IMR-90 (cell line): ENCODE data around the gene NKPD1. TPM values are rescaled to one million over a fixed set of nuclear protein-coding genes. Genes with fewer than 3 reads are reported as not detected.

Source experiments
- polyA plus RNA-seq, 3 experiments: library from polyadenylated mRNA; depleted of rRNA; stranded (reverse); fragments of >200 nt; gene quantifications; 2 replicates each; pipeline ENCODE4 v1.2.3, GENCODE V29; 2012; ENCODE audit warnings: low replicate concordance in 1 of 3
- total RNA-seq: library from RNA; depleted of rRNA; stranded (reverse); fragments of >200 nt; gene quantifications from 2 replicates; pipeline ENCODE4 v1.2.3, GENCODE V29; 2012; rRNA removed

The NKPD1 gene
- total and polyA plus RNA-seq, 2 of the 4 experiments (the other 2 are of a cell fraction), result under 0.01 to 0.09 TPM

Other genes with a start within 250 kb of the NKPD1 start
- not detected in 2 replicates for gene APOC1, start 246.4 kb downstream of the NKPD1 start, total RNA-seq
- 1.1 and 1.4 TPM in 2 replicates for gene APOC1, start 246.4 kb downstream of the NKPD1 start, polyA plus RNA-seq (2012; rRNA removed)
- not detected in 2 replicates for gene APOC4, start 218.7 kb downstream of the NKPD1 start, total RNA-seq
- not detected in 2 replicates for gene APOC4, start 218.7 kb downstream of the NKPD1 start, polyA plus RNA-seq (2012; rRNA removed)
- not detected in 2 replicates for gene APOC2, start 214.9 kb downstream of the NKPD1 start, total RNA-seq
- gene APOC2, start 214.9 kb downstream of the NKPD1 start, polyA plus RNA-seq (2012; rRNA removed), result not detected in 2 replicates
- gene CLPTM1, start 205.6 kb downstream of the NKPD1 start, total RNA-seq, result 23.8 and 27.8 TPM in 2 replicates
- gene CLPTM1, start 205.6 kb downstream of the NKPD1 start, polyA plus RNA-seq (2012; rRNA removed), result 88.8 and 93.2 TPM in 2 replicates
- 5.0 TPM in 2 replicates for gene RELB, start 159.5 kb downstream of the NKPD1 start, total RNA-seq
- gene RELB, start 159.5 kb downstream of the NKPD1 start, polyA plus RNA-seq (2012; rRNA removed), result 17.2 and 19.9 TPM in 2 replicates
- gene CLASRP, start 121.9 kb downstream of the NKPD1 start, total RNA-seq, result 19.9 and 20.6 TPM in 2 replicates
- 31.7 and 34.9 TPM in 2 replicates for gene CLASRP, start 121.9 kb downstream of the NKPD1 start, polyA plus RNA-seq (2012; rRNA removed)
- gene ZNF296, start 84.5 kb downstream of the NKPD1 start, total RNA-seq, result not detected in 2 replicates
- 0.10 and 0.11 TPM in 2 replicates for gene ZNF296, start 84.5 kb downstream of the NKPD1 start, polyA plus RNA-seq (2012; rRNA removed)
- gene GEMIN7, start 81.7 kb downstream of the NKPD1 start, total RNA-seq, result 19.7 and 27.2 TPM in 2 replicates
- 52.8 and 53.0 TPM in 2 replicates for gene GEMIN7, start 81.7 kb downstream of the NKPD1 start, polyA plus RNA-seq (2012; rRNA removed)
- 13.1 and 13.9 TPM in 2 replicates for gene PPP1R37, start 67.8 kb downstream of the NKPD1 start, total RNA-seq
- gene PPP1R37, start 67.8 kb downstream of the NKPD1 start, polyA plus RNA-seq (2012; rRNA removed), result 18.5 and 20.8 TPM in 2 replicates
- gene TRAPPC6A, start 17.3 kb upstream of the NKPD1 start, total RNA-seq, result 3.1 and 4.1 TPM in 2 replicates
- 11.9 and 13.4 TPM in 2 replicates for gene TRAPPC6A, start 17.3 kb upstream of the NKPD1 start, polyA plus RNA-seq (2012; rRNA removed)
- 0.83 and 1.1 TPM in 2 replicates for gene BLOC1S3, start 17.8 kb upstream of the NKPD1 start, total RNA-seq
- 4.7 and 4.9 TPM in 2 replicates for gene BLOC1S3, start 17.8 kb upstream of the NKPD1 start, polyA plus RNA-seq (2012; rRNA removed)
- not detected in 2 replicates for gene EXOC3L2, start 84.4 kb upstream of the NKPD1 start, total RNA-seq
- gene EXOC3L2, start 84.4 kb upstream of the NKPD1 start, polyA plus RNA-seq (2012; rRNA removed), result 0.03 TPM in 1 of 2 replicates, not detected in the other
- gene MARK4, start 90.3 kb upstream of the NKPD1 start, total RNA-seq, result 8.1 and 11.3 TPM in 2 replicates
- 20.3 and 20.7 TPM in 2 replicates for gene MARK4, start 90.3 kb upstream of the NKPD1 start, polyA plus RNA-seq (2012; rRNA removed)
- not detected in 2 replicates for gene CKM, start 161.9 kb upstream of the NKPD1 start, total RNA-seq
- gene CKM, start 161.9 kb upstream of the NKPD1 start, polyA plus RNA-seq (2012; rRNA removed), result not detected in 2 replicates
- gene KLC3, start 179.8 kb upstream of the NKPD1 start, total RNA-seq, result under 0.01 and 0.18 TPM in 2 replicates
- 0.09 and 0.14 TPM in 2 replicates for gene KLC3, start 179.8 kb upstream of the NKPD1 start, polyA plus RNA-seq (2012; rRNA removed)
- 26.7 and 30.6 TPM in 2 replicates for gene ERCC2, start 209.6 kb upstream of the NKPD1 start, total RNA-seq
- gene ERCC2, start 209.6 kb upstream of the NKPD1 start, polyA plus RNA-seq (2012; rRNA removed), result 66.5 and 75.6 TPM in 2 replicates
- gene PPP1R13L, start 244.1 kb upstream of the NKPD1 start, total RNA-seq, result 0.56 and 3.0 TPM in 2 replicates
- gene PPP1R13L, start 244.1 kb upstream of the NKPD1 start, polyA plus RNA-seq (2012; rRNA removed), result 11.6 and 13.3 TPM in 2 replicates
- 10.3 and 12.5 TPM in 2 replicates for gene POLR1G, start 245.7 kb upstream of the NKPD1 start, total RNA-seq
- 8.0 and 8.8 TPM in 2 replicates for gene POLR1G, start 245.7 kb upstream of the NKPD1 start, polyA plus RNA-seq (2012; rRNA removed)